A673 (cell line): ENCODE data around the gene KCNH8.

Source experiments
- EZH2 ChIP-seq: fragments of 200-600 bp; sonication (generic); IDR thresholded peaks from 2 replicates; pipeline ENCODE4 v1.6.1; 2017; ENCODE audit warnings: borderline replicate concordance, low read depth, mild to moderate bottlenecking, mixed read lengths, antibody characterized with exemption, low read length; ENCODE audit not compliant: poor library complexity, severe bottlenecking
- TF ChIP-seq, protein P1 (sequence below): fragments of 300-800, 200-600 bp; sonication (generic); conservative IDR thresholded peaks from 2 replicates; pipeline ENCODE4 v1.5.1; 2017; ENCODE audit warnings: low read depth, mild to moderate bottlenecking, antibody characterized with exemption, low read length, moderate library complexity, mixed read lengths

DNA sequence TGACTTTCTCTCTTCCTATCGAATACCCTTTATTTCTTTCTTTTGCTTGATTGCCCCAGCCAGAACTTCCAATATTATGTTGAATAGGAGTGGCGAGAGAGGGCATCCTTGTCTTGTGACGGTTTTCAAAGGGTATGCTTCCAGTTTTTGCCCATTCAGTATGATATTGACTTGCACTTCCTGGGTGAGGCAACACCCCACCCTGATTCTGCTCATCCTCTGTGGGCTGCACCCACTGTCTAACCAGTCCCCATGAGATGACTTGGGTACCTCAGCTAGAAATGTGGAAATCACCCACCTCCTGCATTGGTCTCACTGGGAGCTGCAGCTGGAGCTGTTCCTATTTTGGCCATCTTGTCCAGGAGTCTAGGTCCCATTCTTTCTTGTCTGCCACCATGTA, 44.8 kb upstream of the KCNH8 start:
- TF ChIP-seq, protein P1, sequence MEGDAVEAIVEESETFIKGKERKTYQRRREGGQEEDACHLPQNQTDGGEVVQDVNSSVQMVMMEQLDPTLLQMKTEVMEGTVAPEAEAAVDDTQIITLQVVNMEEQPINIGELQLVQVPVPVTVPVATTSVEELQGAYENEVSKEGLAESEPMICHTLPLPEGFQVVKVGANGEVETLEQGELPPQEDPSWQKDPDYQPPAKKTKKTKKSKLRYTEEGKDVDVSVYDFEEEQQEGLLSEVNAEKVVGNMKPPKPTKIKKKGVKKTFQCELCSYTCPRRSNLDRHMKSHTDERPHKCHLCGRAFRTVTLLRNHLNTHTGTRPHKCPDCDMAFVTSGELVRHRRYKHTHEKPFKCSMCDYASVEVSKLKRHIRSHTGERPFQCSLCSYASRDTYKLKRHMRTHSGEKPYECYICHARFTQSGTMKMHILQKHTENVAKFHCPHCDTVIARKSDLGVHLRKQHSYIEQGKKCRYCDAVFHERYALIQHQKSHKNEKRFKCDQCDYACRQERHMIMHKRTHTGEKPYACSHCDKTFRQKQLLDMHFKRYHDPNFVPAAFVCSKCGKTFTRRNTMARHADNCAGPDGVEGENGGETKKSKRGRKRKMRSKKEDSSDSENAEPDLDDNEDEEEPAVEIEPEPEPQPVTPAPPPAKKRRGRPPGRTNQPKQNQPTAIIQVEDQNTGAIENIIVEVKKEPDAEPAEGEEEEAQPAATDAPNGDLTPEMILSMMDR: no peak
- no peak for TF ChIP-seq EZH2
